Naive thymus-derived CD4-positive, alpha-beta T cell (primary cell): ENCODE measurements around the gene REXO5. TPM values are rescaled to one million over a fixed set of nuclear protein-coding genes. Genes with fewer than 3 reads are reported as not detected.

Source experiments
- ATAC-seq: fragments of 150-1000 bp; cut with Tn5 transposase; 2 replicates; pipeline ENCODE4 v1.10.0; 2021; ENCODE audit warnings: mild to moderate bottlenecking, moderate library complexity
- CTCF ChIA-PET: fragments of 350-600 bp; sonication (Branson Sonifier 250); formaldehyde crosslinking; loops from one replicate; lab custom pipeline; 2021; ENCODE audit warnings: antibody characterized with exemption; lab: Charles Lee
- POLR2A ChIA-PET: fragments of 350-600 bp; sonication (Branson Sonifier 250); formaldehyde crosslinking; loops from one replicate; lab custom pipeline; 2021; ENCODE audit warnings: antibody characterized with exemption, inconsistent platforms; lab: Charles Lee
- DNase-seq, 9 donors: peaks; one replicate each; pipeline versions ENCODE4 v3.0.0 to v3.0.0-alpha.2; 2020 to 2022; ENCODE audit warnings: mixed read lengths in 1 of 9
- H3K27ac ChIP-seq: one replicate; pipeline ENCODE4 v1.7.0; 2013; ENCODE audit warnings: mild to moderate bottlenecking, low read depth, low read length, moderate library complexity
- H3K27me3 ChIP-seq, 2 donors: one replicate each; pipeline ENCODE4 v1.7.0; 2013; ENCODE audit warnings: low read length in 2 of 2, mild to moderate bottlenecking in 2 of 2, moderate library complexity in 2 of 2; ENCODE audit not compliant: control insufficient read depth in 2 of 2, insufficient read depth in 2 of 2
- H3K36me3 ChIP-seq, 3 experiments: 1 replicate in 2 of 3; 2 replicates in 1 of 3; pipeline ENCODE4 v1.7.0; 2013; ENCODE audit warnings: low read length in 3 of 3, mild to moderate bottlenecking in 3 of 3, moderate library complexity in 1 of 3; ENCODE audit not compliant: insufficient read depth in 3 of 3, control insufficient read depth in 2 of 3
- H3K4me1 ChIP-seq, 2 donors: one replicate each; pipeline ENCODE4 v1.7.0; 2013; ENCODE audit warnings: low read length in 2 of 2, mild to moderate bottlenecking in 2 of 2, moderate library complexity in 1 of 2; ENCODE audit not compliant: control insufficient read depth in 2 of 2, insufficient read depth in 2 of 2
- H3K4me3 ChIP-seq: 2 replicates; pipeline ENCODE4 v1.7.0; 2013; ENCODE audit warnings: mild to moderate bottlenecking, low read length
- H3K9me3 ChIP-seq, 3 experiments: 1 replicate in 2 of 3; 2 replicates in 1 of 3; pipeline ENCODE4 v1.7.0; 2013; ENCODE audit warnings: low read length in 3 of 3; ENCODE audit not compliant: control insufficient read depth in 2 of 3
- H3K27ac Mint-ChIP-seq, 9 donors: one replicate each; pipeline ENCODE4 v1.8.0; 2020 to 2022; ENCODE audit warnings: mixed read lengths in 9 of 9, mild to moderate bottlenecking in 8 of 9, moderate library complexity in 5 of 9, inconsistent platforms in 2 of 9
- H3K27me3 Mint-ChIP-seq, 5 donors: one replicate each; pipeline ENCODE4 v1.8.0; 2021 to 2022; ENCODE audit warnings: mixed read lengths in 5 of 5, mild to moderate bottlenecking in 1 of 5
- H3K36me3 Mint-ChIP-seq, 5 donors: one replicate each; pipeline ENCODE4 v1.8.0; 2020 to 2022; ENCODE audit warnings: mixed read lengths in 5 of 5, mild to moderate bottlenecking in 3 of 5, inconsistent platforms in 1 of 5
- H3K4me1 Mint-ChIP-seq, 7 donors: one replicate each; pipeline ENCODE4 v1.8.0; 2020 to 2022; ENCODE audit warnings: mixed read lengths in 7 of 7, mild to moderate bottlenecking in 3 of 7, inconsistent platforms in 1 of 7
- H3K4me3 Mint-ChIP-seq, 10 donors: one replicate each; pipeline ENCODE4 v1.8.0; 2020 to 2022; ENCODE audit warnings: mild to moderate bottlenecking in 10 of 10, mixed read lengths in 10 of 10, moderate library complexity in 6 of 10, inconsistent platforms in 2 of 10
- H3K9me3 Mint-ChIP-seq, 11 donors: one replicate each; pipeline ENCODE4 v1.8.0; 2020 to 2022; ENCODE audit warnings: mixed read lengths in 11 of 11, mild to moderate bottlenecking in 4 of 11, inconsistent platforms in 1 of 11, moderate library complexity in 1 of 11
- intact Hi-C, 2 donors: fragments of 100-400 bp; cut with micrococcal nuclease; formaldehyde crosslinking; loops; one replicate each; pipeline ENCODE4 v1.15.1; 2023
- polyA plus RNA-seq, 2 donors: library from polyadenylated mRNA; unstranded; fragments of 300-500 nt; fragmentation: Illumina TruSeq; gene quantifications; one replicate each; pipeline ENCODE4 v1.2.3, GENCODE V29; 2021
- total RNA-seq, 6 experiments: library from RNA in 5 of 6; stranded (reverse) in 5 of 6; gene quantifications; 1 replicate in 5 of 6; 2 replicates in 1 of 6; pipeline ENCODE4 v1.2.3 and lab custom pipeline; 2021 to 2026

The REXO5 gene
- total RNA-seq, result 1 to 10 TPM in 3 of 5 experiments, under 1 TPM in 2; 0.35 to 9.5 (median 1.6) TPM
- not detected for polyA plus RNA-seq
- 0.67 reads per million for total RNA-seq (lab: John Stamatoyannopoulos, UW)

- Mint-ChIP-seq H3K4me3 (peak within 1 kb of the TSS; percentile 93 to 100 (median 96)), H3K4me1 (peaks cover 7 to 36% (median 22%) of the 10 kb centered on the region in 7 donors), H3K9me3 (no peaks in the 10 kb centered on the region), H3K36me3 (peaks cover 0 to 8% (median 0%) of the 10 kb centered on the region in 5 donors), H3K27me3 (no peaks in the 10 kb centered on the region), H3K27ac (peak within 1 kb of the TSS; percentile 60 to 99 (median 93))
- Histone ChIP-seq H3K4me1 (peaks cover 8 to 10% of the 10 kb centered on the region in 2 donors), H3K27ac (peak within 1 kb of the TSS; percentile 73), H3K27me3 (no peaks in the 10 kb centered on the region), H3K9me3 (no peaks in the 10 kb centered on the region), H3K4me3 (peak within 1 kb of the TSS; percentile 91), H3K36me3 (no peaks in the 10 kb centered on the region)
- ChIA-PET POLR2A (interaction anchor here (0.7 to 0.9 kb wide), 4 partner anchors 8 to 353 kb away, joined by 3 read pairs; no protein-coding TSS in a partner anchor), CTCF (interaction anchor here (0.8 to 1.2 kb wide), 4 partner anchors 38 to 114 kb away, joined by 3 to 5 read pairs (median 3); no protein-coding TSS in a partner anchor)
- ATAC-seq (peak; percentile 92), DNase-seq (peak; percentile 47 to 77 (median 65))
- intact Hi-C loops, result loop anchor here (1.0 to 5.0 kb wide), 11 partner anchors 8 to 138 kb away; partner anchors contain the start of genes DCUN1D3 (in 2 of the 2), LYRM1 (in 2 of the 2), THUMPD1 (in 2 of the 2) and ACSM3 (in 1 of the 2)
These were observed at the start of gene REXO5, which contains the start of gene ERI2 for GRCh38 chr16:20806168-20807050. Gene REXO5, plus strand, starts transcription at chr16:20806527. Its CDS starts 427 bp downstream, at chr16:20806954. Gene ERI2, minus strand, starts transcription at chr16:20806472. Its CDS starts 42 bp downstream, at chr16:20806430.

- intact Hi-C loops, result no loop called here
- ATAC-seq (no peak), DNase-seq (no peak)
- H3K9me3 Mint-ChIP-seq, result peaks cover 0 to 30% (median 8%) of the 10 kb centered on the region in 11 donors
- Histone ChIP-seq H3K4me1 (peaks cover 4 to 13% of the 10 kb centered on the region in 2 donors), H3K4me3 (no peak overlapping the region), H3K36me3 (no peaks in the 10 kb centered on the region), H3K27ac (no peak overlapping the region), H3K9me3 (no peaks in the 10 kb centered on the region), H3K27me3 (no peaks in the 10 kb centered on the region)
- H3K4me1 Mint-ChIP-seq, result peaks cover 7 to 40% (median 31%) of the 10 kb centered on the region in 7 donors
- CTCF ChIA-PET, result no interaction called here
- peak overlapping the region in 1 of 9 donors; percentile 9 for H3K27ac Mint-ChIP-seq
- peaks cover 9 to 28% (median 24%) of the 10 kb centered on the region in 5 donors for H3K36me3 Mint-ChIP-seq
- POLR2A ChIA-PET, result no interaction called here
- H3K4me3 Mint-ChIP-seq, result no peak overlapping the region
- no peaks in the 10 kb centered on the region for H3K27me3 Mint-ChIP-seq
These were observed 46.0 kb upstream of the REXO5 start for GRCh38 chr16:20760346-20760745.

GRCh38 chr16:20761175-20761574, 45.2 kb upstream of the REXO5 start:
- no peak overlapping the region for H3K27ac Mint-ChIP-seq
- ChIA-PET CTCF (no interaction called here), POLR2A (no interaction called here)
- ATAC-seq (no peak), DNase-seq (no peak)
- H3K4me1 ChIP-seq, result peaks cover 4 to 13% of the 10 kb centered on the region in 2 donors
- H3K27me3 ChIP-seq, result no peaks in the 10 kb centered on the region
- no peak overlapping the region for H3K4me3 ChIP-seq
- H3K36me3 Mint-ChIP-seq, result peaks cover 9 to 28% (median 24%) of the 10 kb centered on the region in 5 donors
- H3K9me3 Mint-ChIP-seq, result peaks cover 0 to 30% (median 8%) of the 10 kb centered on the region in 11 donors
- H3K27ac ChIP-seq, result no peak overlapping the region
- peaks cover 7 to 46% (median 31%) of the 10 kb centered on the region in 7 donors for H3K4me1 Mint-ChIP-seq
- H3K27me3 Mint-ChIP-seq, result no peaks in the 10 kb centered on the region
- H3K36me3 ChIP-seq, result no peaks in the 10 kb centered on the region
- intact Hi-C loops, result no loop called here
- peak overlapping the region in 3 of 10 donors; percentile 1 to 35 (median 14) for H3K4me3 Mint-ChIP-seq
- no peaks in the 10 kb centered on the region for H3K9me3 ChIP-seq

GRCh38 chr16:20762404-20763123, 43.8 kb upstream of the REXO5 start:
- Histone ChIP-seq H3K4me3 (no peak overlapping the region), H3K27ac (peak overlapping the region; percentile 72), H3K4me1 (peaks cover 4 to 13% of the 10 kb centered on the region in 2 donors)

DNA sequence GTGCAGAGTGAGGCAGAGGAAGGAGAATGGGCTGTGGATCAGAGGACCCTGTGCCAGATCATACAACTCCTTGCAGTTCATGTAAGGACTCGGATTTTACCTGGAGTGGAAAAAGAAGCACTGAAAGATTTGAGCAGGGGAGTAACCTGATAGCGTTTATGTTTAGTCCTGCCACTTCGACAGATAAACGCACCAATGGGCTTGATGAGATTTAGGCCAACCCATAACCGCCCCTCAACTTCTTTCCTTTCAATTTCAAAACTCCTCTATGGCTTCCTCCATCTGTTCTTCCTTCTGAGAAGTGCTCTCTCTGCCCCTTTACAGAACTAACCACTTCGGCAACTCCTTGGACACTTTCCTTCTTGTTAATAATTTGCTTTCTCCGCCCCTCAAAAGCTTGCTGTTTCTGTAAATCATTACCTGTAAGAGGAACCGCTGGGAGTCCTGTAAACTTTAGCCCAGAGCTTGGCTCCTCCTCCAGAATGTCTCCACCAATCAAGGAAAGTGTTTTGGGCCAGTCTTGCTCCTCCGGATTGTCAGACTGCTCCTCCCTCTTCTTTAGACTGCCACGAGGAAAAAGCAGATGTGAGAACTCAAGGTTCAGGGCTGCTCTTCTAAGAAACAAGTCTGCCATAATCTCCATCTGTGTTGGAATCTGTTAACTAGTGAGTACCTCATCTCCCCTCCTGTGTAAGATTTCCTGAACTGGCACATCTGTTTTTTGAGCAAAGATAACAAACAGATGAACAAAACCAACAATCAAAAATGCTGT, 42.7 kb upstream of the REXO5 start, which contains the start of gene ACSM3:
Gene ACSM3 (plus strand): TSS at position 554 of the 772 bp plus-strand sequence. CDS start 6,021 bp downstream, outside the sequence.
- CTCF ChIA-PET, result interaction anchor here (0.6 kb wide), 1 partner anchor 22 kb away, joined by 3 read pairs; the partner anchor contains the start of gene THUMPD1
- Mint-ChIP-seq H3K4me1 (peaks cover 7 to 46% (median 31%) of the 10 kb centered on the region in 7 donors), H3K27me3 (no peaks in the 10 kb centered on the region), H3K9me3 (peaks cover 0 to 30% (median 8%) of the 10 kb centered on the region in 11 donors), H3K36me3 (peaks cover 9 to 28% (median 24%) of the 10 kb centered on the region in 5 donors), H3K4me3 (peak within 1 kb of the TSS; percentile 80 to 97 (median 93)), H3K27ac (peak within 1 kb of the TSS; percentile 90 to 96 (median 93))
- H3K4me3 ChIP-seq, result peak within 1 kb of the TSS; percentile 72
- H3K4me1 ChIP-seq, result peaks cover 4 to 13% of the 10 kb centered on the region in 2 donors
- no peaks in the 10 kb centered on the region for H3K27me3 ChIP-seq
- peak within 1 kb of the TSS; percentile 72 for H3K27ac ChIP-seq
- ATAC-seq (peak; percentile 99), DNase-seq (peak in 8 of 9 donors; percentile 51 to 84 (median 79))
- intact Hi-C loops, result loop anchor here (1.0 to 2.0 kb wide), 6 partner anchors 22 to 395 kb away; partner anchors contain the start of genes ERI2 (in 2 of the 2), REXO5 (in 2 of the 2), THUMPD1 (in 2 of the 2) and DCUN1D3 (in 1 of the 2)
- POLR2A ChIA-PET, result interaction anchor here (0.9 to 2.0 kb wide), 3 partner anchors 9 to 22 kb away, joined by 3 to 19 read pairs (median 4); partner anchors contain the start of gene THUMPD1
- no peaks in the 10 kb centered on the region for H3K36me3 ChIP-seq
- H3K9me3 ChIP-seq, result no peaks in the 10 kb centered on the region

More at GRCh38 chr16:20762404-20763123, 43.8 kb upstream of the REXO5 start:
- POLR2A ChIA-PET, result interaction anchor here (0.7 to 2.0 kb wide), 3 partner anchors 14 to 21 kb away, joined by 3 to 19 read pairs (median 4); partner anchors contain the start of gene THUMPD1
- H3K27ac Mint-ChIP-seq, result peak overlapping the region; percentile 90 to 96 (median 93)
- DNase-seq, result no peak
- CTCF ChIA-PET, result no interaction called here
- peak overlapping the region in 9 of 10 donors; percentile 80 to 97 (median 93) for H3K4me3 Mint-ChIP-seq
- intact Hi-C loops, result loop anchor here (1.0 to 2.0 kb wide), 5 partner anchors 21 to 396 kb away; partner anchors contain the start of genes THUMPD1 (in 2 of the 2), DCUN1D3 (in 1 of the 2), ERI2 (in 1 of the 2) and LDAF1 (in 1 of the 2)
- H3K9me3 Mint-ChIP-seq, result peaks cover 0 to 30% (median 8%) of the 10 kb centered on the region in 11 donors
- peaks cover 7 to 46% (median 31%) of the 10 kb centered on the region in 7 donors for H3K4me1 Mint-ChIP-seq
- H3K27me3 Mint-ChIP-seq, result no peaks in the 10 kb centered on the region
- H3K36me3 Mint-ChIP-seq, result peaks cover 9 to 28% (median 24%) of the 10 kb centered on the region in 5 donors
- Histone ChIP-seq H3K27me3 (no peaks in the 10 kb centered on the region), H3K36me3 (no peaks in the 10 kb centered on the region), H3K9me3 (no peaks in the 10 kb centered on the region)
- ATAC-seq, result no peak
